HG03095 (cell line): Measurements from ENCODE around the gene NHP2.

Experiments used
- ATAC-seq: cut with Tn5 transposase; IDR thresholded peaks from one replicate; pipeline ENCODE4 v1.9.1; 2021; ENCODE audit warnings: moderate library complexity; ENCODE audit not compliant: unreplicated experiment

The NHP2 gene

DNA sequence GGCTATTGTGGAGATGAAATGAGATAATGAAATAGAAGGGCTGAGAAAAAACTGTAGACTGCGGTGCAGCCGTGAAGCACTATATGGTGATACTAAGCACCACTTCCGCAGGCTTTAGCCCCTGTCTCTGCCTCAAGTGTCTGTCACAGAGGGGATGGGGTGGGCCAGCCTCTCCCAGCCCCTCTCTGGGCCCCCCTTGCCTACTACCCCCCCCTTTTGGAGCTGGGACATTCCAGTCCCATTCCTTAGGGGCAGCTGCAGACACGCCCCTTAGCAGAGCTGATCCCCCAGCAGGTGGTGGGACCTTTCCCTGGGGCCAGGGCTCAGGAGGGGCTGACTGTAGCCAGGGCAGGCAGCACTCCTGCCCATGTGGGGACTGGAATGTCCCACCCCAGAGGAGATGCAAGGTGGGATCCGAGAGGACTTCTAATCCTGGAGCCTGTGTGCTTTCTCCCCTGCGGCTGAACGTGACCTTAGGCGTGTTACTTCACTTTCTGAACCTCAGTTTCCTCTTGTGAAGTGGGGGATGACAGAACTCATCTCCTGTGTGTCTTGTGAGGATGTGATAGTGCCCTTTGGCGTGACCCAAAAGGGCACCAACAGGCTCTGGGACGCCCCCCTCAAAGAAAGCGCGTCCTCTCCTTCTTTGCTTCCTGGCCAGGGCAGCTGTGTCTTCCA lies 38.4 kb downstream of the NHP2 start:
- ATAC-seq: no peak

DNA sequence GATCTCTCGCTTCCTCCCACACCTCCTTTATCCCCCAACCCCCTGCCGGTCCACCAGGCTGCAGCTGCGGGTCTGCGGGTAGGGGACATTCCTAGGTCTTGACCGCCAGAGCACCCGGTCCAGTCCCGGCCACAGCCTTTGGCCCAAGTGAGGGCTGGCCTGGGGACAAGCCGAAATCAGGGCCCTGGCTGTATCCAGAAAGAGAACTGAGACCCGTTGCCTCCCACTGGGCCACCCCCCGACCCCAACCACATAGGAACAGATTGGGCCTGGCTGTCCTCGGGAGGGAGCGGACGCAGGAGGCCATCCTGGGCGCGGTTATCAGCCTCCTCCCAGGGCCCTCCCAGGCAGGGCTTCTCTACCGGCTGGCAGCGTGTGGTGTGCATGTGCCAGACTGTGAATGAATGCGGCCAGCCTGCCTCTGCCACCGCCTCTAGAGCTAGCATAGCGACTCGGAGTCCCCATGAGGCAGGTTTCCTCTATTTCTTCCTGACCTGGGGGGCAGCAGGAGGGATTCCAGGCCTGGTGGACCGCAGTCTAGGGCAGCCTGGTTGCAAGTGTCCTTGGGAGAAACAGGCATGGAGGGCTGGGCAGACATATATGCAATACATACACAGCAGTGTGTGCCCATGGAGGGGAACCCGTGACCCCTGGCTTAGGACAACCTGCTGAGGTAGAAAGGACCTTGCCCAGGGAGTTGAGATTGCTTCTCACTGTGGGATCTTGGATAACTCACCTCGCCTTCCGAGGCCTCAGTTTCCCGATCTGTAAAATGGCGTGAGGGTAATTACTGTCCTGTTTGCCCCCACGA lies 39.2 kb downstream of the NHP2 start:
- ATAC-seq: no peak

- no peak for ATAC-seq
Observed at GRCh38 chr5:178113841-178114324, 39.8 kb downstream of the NHP2 start.

GRCh38 chr5:178113141-178113787 lies 40.4 kb downstream of the NHP2 start, which contains the start of gene N4BP3:
Gene N4BP3 (plus strand): TSS chr5:178113532. CDS start chr5:178119584, 6,052 bp downstream.
- peak; percentile 52 for ATAC-seq

GRCh38 chr5:178112545-178112944 lies 41.1 kb downstream of the NHP2 start:
- ATAC-seq: no peak

- no peak for ATAC-seq
Observed at GRCh38 chr5:178111925-178112324, 41.8 kb downstream of the NHP2 start.

DNA sequence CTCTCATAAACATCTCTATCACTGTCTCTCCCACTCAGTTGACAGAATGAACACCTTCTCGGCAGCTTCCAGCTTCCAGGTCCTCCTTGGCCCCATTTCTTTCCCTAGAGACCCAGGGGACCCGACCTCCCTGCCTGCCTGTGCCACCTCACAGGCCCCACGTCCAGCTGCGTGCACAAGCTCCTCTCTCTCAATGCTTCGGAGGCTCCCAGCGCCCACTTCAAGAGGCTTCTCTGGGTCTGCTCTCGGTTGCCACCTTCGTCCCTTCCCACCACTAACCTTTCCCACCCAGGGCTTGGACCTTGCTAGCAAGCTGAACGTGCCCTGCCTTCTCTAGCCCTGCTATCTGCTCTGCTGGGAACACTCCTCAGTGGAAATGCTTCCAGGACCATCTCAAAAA lies 43.2 kb downstream of the NHP2 start:
- ATAC-seq: no peak

DNA sequence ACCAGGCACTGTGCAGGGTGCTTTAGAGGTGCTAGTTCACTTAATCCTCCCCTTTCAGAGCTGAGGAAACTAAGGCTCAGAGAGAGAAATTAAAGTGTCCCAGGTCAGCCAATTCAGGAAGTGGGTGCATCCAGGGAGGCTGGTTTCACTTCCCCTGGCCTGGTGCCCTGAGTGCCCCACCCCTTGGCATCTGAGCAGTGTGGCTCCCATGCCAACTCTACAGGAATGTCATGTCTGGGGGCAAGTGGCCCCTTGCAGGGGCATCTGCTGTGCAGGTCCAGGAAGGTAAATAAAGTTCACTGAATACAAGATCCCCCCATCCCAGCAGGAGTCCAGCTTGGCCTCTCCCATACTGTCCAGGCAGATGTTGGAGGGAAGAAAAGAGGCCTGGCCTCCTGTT lies 44.7 kb downstream of the NHP2 start:
- ATAC-seq: no peak

- ATAC-seq: no peak
Observed at GRCh38 chr5:178108446-178108845, 45.2 kb downstream of the NHP2 start.

DNA sequence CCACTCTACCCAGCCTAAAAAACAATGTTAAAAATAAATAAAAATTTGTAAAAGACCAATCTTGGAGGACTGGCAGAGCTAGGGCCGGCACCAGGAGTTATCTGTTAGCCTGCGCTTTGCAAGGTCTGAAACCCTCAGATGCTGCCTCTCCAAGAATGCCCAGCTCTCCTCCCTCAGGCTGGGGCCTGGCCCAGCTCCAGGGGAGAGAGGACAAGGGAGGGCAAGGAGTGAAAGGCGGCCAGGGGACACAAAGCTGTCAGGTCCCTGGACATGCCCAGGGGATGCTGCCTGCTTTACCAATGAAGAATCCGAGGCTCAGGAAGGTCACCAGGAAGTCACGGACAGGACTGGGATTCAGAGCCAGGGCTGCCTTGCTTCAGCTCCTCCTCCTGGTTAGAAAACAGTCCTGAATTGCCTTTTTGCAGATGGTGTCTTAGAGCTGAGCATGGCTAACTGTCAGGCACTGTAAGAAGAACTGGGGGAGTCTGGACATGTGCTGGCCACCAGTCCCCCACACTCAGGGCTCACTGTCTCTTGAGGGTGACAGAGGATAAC lies 45.9 kb downstream of the NHP2 start:
- ATAC-seq: no peak

DNA sequence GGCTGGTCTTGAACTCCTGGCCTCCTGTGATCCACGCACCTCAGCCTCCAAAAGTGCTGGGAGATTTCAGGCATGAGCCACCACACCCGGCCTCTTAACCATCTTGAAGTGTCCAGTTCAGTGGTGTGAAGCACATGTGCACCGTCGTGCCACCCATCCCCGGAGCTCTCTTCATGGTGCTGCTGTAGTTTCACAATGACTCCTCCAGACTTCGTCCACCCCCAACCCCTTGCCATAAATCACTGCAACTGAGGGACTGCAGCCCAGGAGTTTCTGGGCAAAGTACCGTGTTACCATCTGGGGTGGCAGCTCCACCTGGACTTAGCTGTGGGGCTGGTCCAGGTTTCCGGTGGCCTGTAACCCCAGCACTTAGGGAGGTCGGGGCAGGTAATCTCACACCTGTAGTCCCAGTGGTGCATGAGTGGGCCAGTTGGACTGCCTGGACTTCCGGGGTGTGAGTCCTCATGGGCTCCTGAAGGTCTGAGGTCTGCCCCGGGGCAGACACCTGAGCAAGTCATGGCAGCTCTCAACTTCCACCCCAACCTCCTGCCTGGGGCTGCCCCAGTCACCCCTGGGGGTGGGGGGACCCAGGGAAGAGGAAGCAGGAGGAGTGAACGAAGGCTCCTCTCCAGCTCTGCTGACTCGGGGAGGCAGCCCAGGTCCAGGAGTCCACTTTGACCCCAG lies 47.0 kb downstream of the NHP2 start:
- peak; percentile 52 for ATAC-seq

DNA sequence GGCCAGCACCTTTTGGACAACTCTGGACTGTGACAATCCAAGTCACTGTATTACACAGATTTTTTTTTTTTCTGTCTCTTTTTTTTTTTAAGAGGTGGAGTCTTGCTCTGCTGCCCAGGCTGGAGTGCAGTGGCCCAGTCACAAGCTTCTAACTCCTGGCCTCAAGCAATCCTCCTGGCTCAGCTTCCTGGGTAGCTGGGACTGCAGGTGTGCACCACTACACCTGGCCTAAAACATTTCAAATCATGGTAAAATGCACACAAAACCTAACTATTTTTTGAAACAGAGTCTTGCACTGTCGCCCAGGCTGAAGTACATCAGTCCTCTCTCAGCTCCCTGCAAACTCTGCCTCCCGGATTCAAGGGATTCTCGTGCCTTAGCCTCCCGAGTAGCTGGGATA lies 47.6 kb downstream of the NHP2 start:
- ATAC-seq: no peak

GRCh38 chr5:178104492-178104891 lies 49.2 kb downstream of the NHP2 start:
- ATAC-seq: no peak

GRCh38 chr5:178103612-178104011 lies 50.1 kb downstream of the NHP2 start:
- ATAC-seq: no peak
